ENCODE measurements around the gene TMEM35B. TPM values are rescaled to one million over a fixed set of nuclear protein-coding genes. Genes with fewer than 3 reads are reported as not detected.

TMEM35B gene
- polyA plus RNA-seq, 1 donor (not counting 4 experiments of a cell fraction or from before 2014, with no cell fraction given), result 26.4 TPM

DNA sequence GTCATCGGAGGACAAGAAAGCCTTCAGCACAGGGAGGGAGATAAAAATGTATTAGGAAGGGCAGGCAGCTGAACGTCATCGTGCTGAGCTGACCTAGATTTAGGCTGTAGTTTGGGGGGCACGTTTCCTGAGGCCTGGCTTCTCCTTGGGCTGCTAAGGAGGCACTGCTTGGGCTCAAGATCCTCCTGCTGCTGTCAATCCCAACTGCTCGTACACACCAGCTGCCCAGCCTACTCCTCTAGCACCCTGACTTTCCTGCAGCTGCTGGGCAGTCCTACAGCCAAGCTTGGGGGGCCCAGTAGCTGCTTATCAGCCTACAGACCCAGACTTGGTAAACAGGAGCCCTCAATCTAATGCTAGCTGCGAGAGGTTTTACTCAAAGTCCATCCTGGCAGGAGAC, 6.2 kb downstream of the TMEM35B start:
- Histone ChIP-seq H3K9ac (ENCODE audit: control insufficient read depth, extremely low read depth, insufficient read depth, low read length) (no peak overlapping the region), H3K4me2 (ENCODE audit: control insufficient read depth, extremely low read depth, insufficient read depth, low read depth, low read length) (no peak overlapping the region), H4K20me1 (ENCODE audit: control insufficient read depth, extremely low read depth, insufficient read depth, low read length) (no peaks in the 10 kb centered on the region), H3K4me1 (ENCODE audit: control insufficient read depth, extremely low read depth, insufficient read depth, low read length) (peaks cover 4% of the 10 kb centered on the region), H2AFZ (ENCODE audit: control insufficient read depth, low read length) (no peak overlapping the region), H3K79me2 (ENCODE audit: control insufficient read depth, insufficient read depth, low read length) (peaks cover 4% of the 10 kb centered on the region), H3K36me3 (ENCODE audit: control insufficient read depth in 2 of 2, extremely low read depth in 1 of 2, insufficient read depth in 2 of 2, low read length in 2 of 2) (peaks cover 0 to 1% of the 10 kb centered on the region in 2 experiments), H3K27ac (ENCODE audit: control insufficient read depth, insufficient read depth, low read length) (no peak overlapping the region), H3K9me3 (ENCODE audit: control insufficient read depth, low read depth, low read length) (no peaks in the 10 kb centered on the region), H3K9me1 (ENCODE audit: control insufficient read depth, extremely low read depth, insufficient read depth, low read length) (peaks cover 4% of the 10 kb centered on the region), H3K27me3 (ENCODE audit: control insufficient read depth, extremely low read depth, insufficient read depth, low read length) (no peaks in the 10 kb centered on the region), H3K4me3 (ENCODE audit: control insufficient read depth in 2 of 3, extremely low read depth in 1 of 3, insufficient read depth in 2 of 3, low read depth in 1 of 3, low read length in 3 of 3) (no peak overlapping the region)
- TF ChIP-seq EZH2 (IDR thresholded peaks at IDR 0.05; ENCODE audit: low read length), result no peak
- TF ChIP-seq, protein P1, sequence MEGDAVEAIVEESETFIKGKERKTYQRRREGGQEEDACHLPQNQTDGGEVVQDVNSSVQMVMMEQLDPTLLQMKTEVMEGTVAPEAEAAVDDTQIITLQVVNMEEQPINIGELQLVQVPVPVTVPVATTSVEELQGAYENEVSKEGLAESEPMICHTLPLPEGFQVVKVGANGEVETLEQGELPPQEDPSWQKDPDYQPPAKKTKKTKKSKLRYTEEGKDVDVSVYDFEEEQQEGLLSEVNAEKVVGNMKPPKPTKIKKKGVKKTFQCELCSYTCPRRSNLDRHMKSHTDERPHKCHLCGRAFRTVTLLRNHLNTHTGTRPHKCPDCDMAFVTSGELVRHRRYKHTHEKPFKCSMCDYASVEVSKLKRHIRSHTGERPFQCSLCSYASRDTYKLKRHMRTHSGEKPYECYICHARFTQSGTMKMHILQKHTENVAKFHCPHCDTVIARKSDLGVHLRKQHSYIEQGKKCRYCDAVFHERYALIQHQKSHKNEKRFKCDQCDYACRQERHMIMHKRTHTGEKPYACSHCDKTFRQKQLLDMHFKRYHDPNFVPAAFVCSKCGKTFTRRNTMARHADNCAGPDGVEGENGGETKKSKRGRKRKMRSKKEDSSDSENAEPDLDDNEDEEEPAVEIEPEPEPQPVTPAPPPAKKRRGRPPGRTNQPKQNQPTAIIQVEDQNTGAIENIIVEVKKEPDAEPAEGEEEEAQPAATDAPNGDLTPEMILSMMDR (optimal IDR thresholded peaks at IDR 0.05 in 1 of 3, IDR thresholded peaks at IDR 0.05 in 1 of 3, conservative IDR thresholded peaks at IDR 0.05 in 1 of 3; ENCODE audit: extremely low read depth in 1 of 3, insufficient read depth in 2 of 3, low read length in 3 of 3), result no peak
- no peak for FAIRE-seq
- dilution Hi-C loops (cut with MboI; ENCODE audit: extremely low pct_ligation_motif_present, low sequenced_read_pairs), result no loop called here
- DNase-seq (ENCODE audit: low read depth, low spot score), result no peak

DNA sequence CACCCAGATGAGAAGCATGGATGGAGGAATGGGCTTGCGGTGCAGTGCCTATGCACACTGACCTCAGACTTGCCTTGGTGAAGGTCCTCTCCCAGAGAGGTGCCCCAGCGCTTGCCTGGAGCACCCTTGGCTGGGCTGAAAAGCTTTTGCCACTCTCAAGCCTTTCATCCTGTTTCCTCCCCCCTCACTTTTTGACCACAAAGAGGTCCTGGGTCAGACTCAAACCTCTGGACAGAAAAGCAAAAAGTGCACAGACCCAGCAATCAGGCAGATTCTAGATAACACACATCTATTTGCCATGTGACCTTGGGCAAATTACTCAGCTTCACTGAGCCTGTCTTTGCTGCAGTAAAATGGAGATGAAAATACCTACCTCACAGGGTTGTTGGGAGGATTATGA, 7.3 kb downstream of the TMEM35B start:
- Histone ChIP-seq H3K9ac (ENCODE audit: control insufficient read depth, extremely low read depth, insufficient read depth, low read length) (no peak overlapping the region), H3K27ac (ENCODE audit: control insufficient read depth, insufficient read depth, low read length) (no peak overlapping the region), H3K9me3 (ENCODE audit: control insufficient read depth, low read depth, low read length) (no peaks in the 10 kb centered on the region), H3K36me3 (ENCODE audit: control insufficient read depth in 2 of 2, extremely low read depth in 1 of 2, insufficient read depth in 2 of 2, low read length in 2 of 2) (peaks cover 0 to 1% of the 10 kb centered on the region in 2 experiments), H3K9me1 (ENCODE audit: control insufficient read depth, extremely low read depth, insufficient read depth, low read length) (no peaks in the 10 kb centered on the region), H3K4me3 (ENCODE audit: control insufficient read depth in 2 of 3, extremely low read depth in 1 of 3, insufficient read depth in 2 of 3, low read depth in 1 of 3, low read length in 3 of 3) (no peak overlapping the region), H4K20me1 (ENCODE audit: control insufficient read depth, extremely low read depth, insufficient read depth, low read length) (no peaks in the 10 kb centered on the region), H3K79me2 (ENCODE audit: control insufficient read depth, insufficient read depth, low read length) (peaks cover 2% of the 10 kb centered on the region), H3K27me3 (ENCODE audit: control insufficient read depth, extremely low read depth, insufficient read depth, low read length) (no peaks in the 10 kb centered on the region), H2AFZ (ENCODE audit: control insufficient read depth, low read length) (no peak overlapping the region), H3K4me1 (ENCODE audit: control insufficient read depth, extremely low read depth, insufficient read depth, low read length) (no peaks in the 10 kb centered on the region), H3K4me2 (ENCODE audit: control insufficient read depth, extremely low read depth, insufficient read depth, low read depth, low read length) (no peak overlapping the region)
- no peak for DNase-seq (ENCODE audit: low read depth, low spot score)
- FAIRE-seq, result no peak
- TF ChIP-seq, protein P1 (optimal IDR thresholded peaks at IDR 0.05 in 1 of 3, IDR thresholded peaks at IDR 0.05 in 1 of 3, conservative IDR thresholded peaks at IDR 0.05 in 1 of 3; ENCODE audit: extremely low read depth in 1 of 3, insufficient read depth in 2 of 3, low read length in 3 of 3), result no peak
- no peak for TF ChIP-seq EZH2 (IDR thresholded peaks at IDR 0.05; ENCODE audit: low read length)
- dilution Hi-C loops (cut with MboI; ENCODE audit: extremely low pct_ligation_motif_present, low sequenced_read_pairs), result no loop called here

All from keratinocyte (primary cell).